PC-9 (cell line): ENCODE data around the gene KRTAP9-4. TPM values are rescaled to one million over a fixed set of nuclear protein-coding genes. Genes with fewer than 3 reads are reported as not detected.

Experiments
- BruUV-seq: library from RNA; stranded (reverse); fragments of 400-500 nt; replicated peaks from 2 replicates; lab custom pipeline; 2021; lab: Mats Ljungman, UMichigan
- CTCF ChIA-PET: fragments of 300-600 bp; sonication (Branson Sonifier 250); formaldehyde crosslinking; loops from one replicate; lab custom pipeline; 2022; ENCODE audit warnings: antibody characterized with exemption; lab: Charles Lee
- POLR2A ChIA-PET: fragments of 300-600 bp; sonication (Branson Sonifier 250); formaldehyde crosslinking; loops from one replicate; lab custom pipeline; 2022; ENCODE audit warnings: antibody characterized with exemption; ENCODE audit not compliant: unreplicated experiment; lab: Charles Lee
- DNase-seq, 2 experiments: peaks; one replicate each; pipeline versions ENCODE4 v3.0.0 to v3.0.0-alpha.2; 2015 to 2022; ENCODE audit warnings: mixed read lengths in 1 of 2
- H2AFZ ChIP-seq: fragments of 200-600 bp; sonication (generic); 2 replicates; pipeline ENCODE4 v1.8.1; 2017; ENCODE audit warnings: antibody characterized with exemption
- H3F3A ChIP-seq: fragments of 200-600 bp; sonication (generic); 2 replicates; pipeline ENCODE4 v1.8.1; 2017; ENCODE audit warnings: antibody characterized with exemption, mild to moderate bottlenecking, low read depth; ENCODE audit not compliant: insufficient read depth
- H3K27ac ChIP-seq: fragments of 200-600 bp; sonication (generic); 2 replicates; pipeline ENCODE4 v1.6.1; 2016; ENCODE audit warnings: mixed run types
- H3K27me3 ChIP-seq: fragments of 200-600 bp; sonication (generic); 2 replicates; pipeline ENCODE4 v1.6.1; 2016; ENCODE audit warnings: low read depth, mixed run types; ENCODE audit not compliant: insufficient read depth
- H3K36me3 ChIP-seq: fragments of 200-600 bp; sonication (generic); 2 replicates; pipeline ENCODE4 v1.6.1; 2016; ENCODE audit warnings: low read depth, mixed run types
- H3K4me1 ChIP-seq: fragments of 200-600 bp; sonication (generic); replicated peaks from 2 replicates; pipeline ENCODE4 v1.6.1; 2016; ENCODE audit warnings: mixed run types; ENCODE audit not compliant: insufficient read depth
- H3K4me2 ChIP-seq: fragments of 200-600 bp; sonication (generic); 2 replicates; pipeline ENCODE4 v1.6.1; 2017; ENCODE audit warnings: mixed run types
- H3K4me3 ChIP-seq: fragments of 200-600 bp; sonication (generic); 2 replicates; pipeline ENCODE4 v1.6.1; 2016; ENCODE audit warnings: mixed run types
- H3K79me2 ChIP-seq: fragments of 200-600 bp; sonication (generic); 2 replicates; pipeline ENCODE4 v1.6.1; 2017; ENCODE audit warnings: low read depth, mixed run types
- H3K9me2 ChIP-seq: fragments of 200-600 bp; sonication (generic); 2 replicates; pipeline ENCODE4 v1.8.1; 2017; ENCODE audit warnings: mild to moderate bottlenecking; ENCODE audit not compliant: insufficient read depth
- H3K9me3 ChIP-seq: fragments of 200-600 bp; sonication (generic); 2 replicates; pipeline ENCODE4 v1.8.1; 2016; ENCODE audit warnings: low read depth; ENCODE audit not compliant: insufficient read depth
- H4K20me1 ChIP-seq: fragments of 200-600 bp; sonication (generic); 2 replicates; pipeline ENCODE4 v1.8.1; 2017; ENCODE audit not compliant: insufficient read depth
- CTCF ChIP-seq: fragments of 200-600 bp; sonication (generic); conservative IDR thresholded peaks from 2 replicates; pipeline ENCODE4 v1.6.1; 2017; ENCODE audit warnings: mixed run types, antibody characterized with exemption, mild to moderate bottlenecking, moderate library complexity
- EZH2 ChIP-seq: fragments of 200-600 bp; sonication (generic); IDR thresholded peaks from 2 replicates; pipeline ENCODE4 v1.8.0; 2017; ENCODE audit warnings: antibody characterized with exemption, low read depth
- intact Hi-C: fragments of 100-400 bp; cut with micrococcal nuclease; formaldehyde crosslinking; loops from one replicate; pipeline ENCODE4 v1.10.0; 2022; ENCODE audit not compliant: unreplicated experiment
- total RNA-seq: library from RNA; stranded (reverse); gene quantifications from 2 replicates; pipeline ENCODE4 v1.2.3, GENCODE V29; 2021

The KRTAP9-4 gene
- total RNA-seq, 1 experiment from 2014 or later = not detected

DNA sequence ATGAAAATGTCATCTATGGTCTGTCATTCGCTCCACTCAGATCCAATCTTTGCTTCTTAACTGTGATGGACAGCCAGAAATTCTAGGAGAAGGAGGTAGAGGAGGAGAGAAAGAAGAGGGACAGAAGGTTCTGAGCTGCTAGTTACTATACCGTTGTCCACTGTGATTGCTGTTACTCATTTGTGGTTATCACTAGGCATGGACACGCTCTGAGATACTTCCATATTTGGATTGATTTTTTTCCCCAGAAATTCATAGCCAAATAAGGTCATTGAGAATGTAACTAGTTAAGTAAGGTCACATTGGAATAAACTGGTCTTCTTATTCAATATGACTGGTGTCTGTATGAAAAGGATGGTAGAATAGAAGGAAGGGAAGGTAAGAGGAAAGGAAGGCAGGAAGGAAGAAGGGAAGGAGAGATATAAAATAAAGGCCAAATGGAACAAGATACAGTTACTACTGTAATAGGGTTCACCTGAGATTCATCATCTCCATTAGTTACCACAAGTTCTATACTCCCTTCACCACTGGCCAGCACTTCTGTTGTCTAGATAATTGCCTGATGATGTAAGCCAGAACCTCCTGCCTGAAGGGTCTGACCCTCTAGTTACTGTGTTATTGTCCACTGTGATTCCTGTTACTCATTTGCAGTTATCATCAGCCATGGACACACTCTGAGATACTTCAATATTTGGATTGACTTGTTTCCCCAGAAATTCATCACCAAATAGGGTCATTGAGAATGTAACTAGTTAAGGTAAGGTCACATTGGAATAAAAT, 28.9 kb downstream of the KRTAP9-4 start:
- no peaks in the 10 kb centered on the region for H3K9me2 ChIP-seq
- ChIA-PET POLR2A (no interaction called here), CTCF (no interaction called here)
- no peak for DNase-seq
- H3K4me1 ChIP-seq = no peaks in the 10 kb centered on the region
- H4K20me1 ChIP-seq = no peaks in the 10 kb centered on the region
- no peak overlapping the region for H3K27ac ChIP-seq
- no peaks in the 10 kb centered on the region for H3K79me2 ChIP-seq
- intact Hi-C loops = no loop called here
- H3K4me3 ChIP-seq = no peak overlapping the region
- BruUV-seq = no TSS peak
- no peaks in the 10 kb centered on the region for H3F3A ChIP-seq
- H2AFZ ChIP-seq = no peak overlapping the region
- no peaks in the 10 kb centered on the region for H3K27me3 ChIP-seq
- H3K4me2 ChIP-seq = no peak overlapping the region
- H3K9me3 ChIP-seq = 0 out of 2 replicates have a peak, but pooled peaks cover 2% of the 10 kb centered on the region
- TF ChIP-seq CTCF (no peak), EZH2 (no peak)
- H3K36me3 ChIP-seq = no peaks in the 10 kb centered on the region

DNA sequence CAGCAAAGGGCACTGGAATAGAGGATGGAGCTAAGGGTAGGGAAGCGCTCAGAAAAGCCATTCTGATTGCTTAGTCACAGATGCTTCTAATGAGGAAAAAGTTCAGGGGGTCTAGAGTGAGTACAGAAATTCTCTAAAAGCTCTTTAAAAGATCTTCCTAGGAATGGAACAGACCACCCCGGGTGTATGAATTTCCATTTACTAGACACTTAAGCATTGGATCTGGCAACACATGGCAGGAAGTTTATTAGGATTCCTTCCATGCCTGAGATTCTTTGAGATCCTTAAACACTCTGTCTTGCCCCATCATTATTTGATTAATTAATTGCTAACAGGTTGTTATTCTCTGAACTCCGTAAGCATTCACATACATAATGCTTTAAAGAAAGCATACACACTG, 34.6 kb downstream of the KRTAP9-4 start:
- DNase-seq = no peak

GRCh38 chr17:41284546-41284945, 35.1 kb downstream of the KRTAP9-4 start:
- CTCF ChIA-PET = no interaction called here
- Histone ChIP-seq H3K4me2 (no peak overlapping the region), H3K36me3 (no peaks in the 10 kb centered on the region), H3K27ac (no peak overlapping the region), H3K9me2 (no peaks in the 10 kb centered on the region), H3K27me3 (no peaks in the 10 kb centered on the region), H3K9me3 (0 out of 2 replicates have a peak, but pooled peaks cover 7% of the 10 kb centered on the region), H3K4me3 (no peak overlapping the region), H3F3A (no peaks in the 10 kb centered on the region), H3K79me2 (no peaks in the 10 kb centered on the region), H4K20me1 (no peaks in the 10 kb centered on the region), H2AFZ (no peak overlapping the region), H3K4me1 (no peaks in the 10 kb centered on the region; the same call in 1 of the 2 replicates)
- POLR2A ChIA-PET = no interaction called here
- no peak for DNase-seq
- TF ChIP-seq EZH2 (no peak), CTCF (no peak)
- intact Hi-C loops = no loop called here
- BruUV-seq = no TSS peak

More for the DNA sequence above, 34.6 kb downstream of the KRTAP9-4 start:
- H3K79me2 ChIP-seq = no peaks in the 10 kb centered on the region
- no peaks in the 10 kb centered on the region; the same call in 1 of the 2 replicates for H3K4me1 ChIP-seq
- intact Hi-C loops = no loop called here
- H3K4me2 ChIP-seq = no peak overlapping the region
- no TSS peak for BruUV-seq
- H3K36me3 ChIP-seq = no peaks in the 10 kb centered on the region
- no peaks in the 10 kb centered on the region for H3K27me3 ChIP-seq
- CTCF ChIA-PET = no interaction called here
- H3K4me3 ChIP-seq = no peak overlapping the region
- no peak overlapping the region for H3K27ac ChIP-seq
- H3K9me2 ChIP-seq = no peaks in the 10 kb centered on the region
- H3K9me3 ChIP-seq = 0 out of 2 replicates have a peak, but pooled peaks cover 7% of the 10 kb centered on the region
- POLR2A ChIA-PET = no interaction called here
- H3F3A ChIP-seq = no peaks in the 10 kb centered on the region
- H4K20me1 ChIP-seq = no peaks in the 10 kb centered on the region
- no peak overlapping the region; the same call in 1 of the 2 replicates for H2AFZ ChIP-seq
- TF ChIP-seq EZH2 (no peak), CTCF (no peak)
